Brain microvascular endothelial cell (primary cell): ENCODE results near the gene ELL2.
"Not testable (repeated sequence)": the region's sequence is repeated elsewhere in the genome, so short reads cannot be mapped to it uniquely, and the experiment has no call there.

ENCODE experiments used
- DNase-seq: peaks from one replicate; pipeline ENCODE4 v3.0.0-alpha.2; 2020
- H3K27ac ChIP-seq: fragments of 250-450 bp; sonication (Bioruptor Pico); 2 replicates; pipeline ENCODE4 v1.5.1; 2020; ENCODE audit warnings: mild to moderate bottlenecking, moderate library complexity
- H3K27me3 ChIP-seq: fragments of 250-450 bp; sonication (Bioruptor Pico); replicated peaks from 2 replicates; pipeline ENCODE4 v1.5.1; 2020; ENCODE audit warnings: mild to moderate bottlenecking
- H3K36me3 ChIP-seq: fragments of 250-450 bp; sonication (Bioruptor Pico); replicated peaks from 2 replicates; pipeline ENCODE4 v1.5.1; 2020; ENCODE audit warnings: mild to moderate bottlenecking
- H3K4me3 ChIP-seq: 2 replicates; pipeline ENCODE4 v1.5.1; 2011; ENCODE audit warnings: low read depth, mild to moderate bottlenecking, control low read depth, low read length, moderate library complexity
- CTCF ChIP-seq: IDR thresholded peaks from 2 replicates; pipeline ENCODE4 v1.5.1; 2011; ENCODE audit warnings: low read depth, mild to moderate bottlenecking, moderate library complexity, low read length, control low read depth, inconsistent platforms; ENCODE audit errors: missing control alignments
- in situ Hi-C: cut with HindIII; loops from 2 replicates; pipeline ENCODE4 v1.10.0; 2017; ENCODE audit warnings: low sequenced_read_pairs, low pct_ligation_motif_present

The ELL2 gene

GRCh38 chr5:95874246-95874645 is 87.4 kb downstream of the ELL2 start:
- H3K36me3 ChIP-seq = no peaks in the 10 kb centered on the region
- DNase-seq = no peak
- no peak overlapping the region for H3K4me3 ChIP-seq
- no peaks in the 10 kb centered on the region for H3K27me3 ChIP-seq
- H3K27ac ChIP-seq = no peak overlapping the region
- no peak for TF ChIP-seq CTCF
- in situ Hi-C loops = no loop called here

GRCh38 chr5:95873351-95873750 is 88.3 kb downstream of the ELL2 start:
- H3K27ac ChIP-seq = no peak overlapping the region
- DNase-seq = no peak
- no peaks in the 10 kb centered on the region for H3K27me3 ChIP-seq
- no peak overlapping the region for H3K4me3 ChIP-seq
- no peak for TF ChIP-seq CTCF
- H3K36me3 ChIP-seq = no peaks in the 10 kb centered on the region
- in situ Hi-C loops = no loop called here

- no peak for TF ChIP-seq CTCF
- Histone ChIP-seq H3K27me3 (no peaks in the 10 kb centered on the region), H3K27ac (no peak overlapping the region), H3K36me3 (no peaks in the 10 kb centered on the region), H3K4me3 (no peak overlapping the region)
- in situ Hi-C loops = no loop called here
- DNase-seq = no peak
These were observed 89.0 kb downstream of the ELL2 start for GRCh38 chr5:95872346-95873268.

- no peak for DNase-seq
- Histone ChIP-seq H3K4me3 (no peak overlapping the region), H3K27me3 (no peaks in the 10 kb centered on the region), H3K36me3 (no peaks in the 10 kb centered on the region), H3K27ac (no peak overlapping the region)
- TF ChIP-seq CTCF = no peak
- in situ Hi-C loops = no loop called here
These were observed 90.4 kb downstream of the ELL2 start for GRCh38 chr5:95871146-95871806.

- no peak for TF ChIP-seq CTCF
- Histone ChIP-seq H3K36me3 (no peaks in the 10 kb centered on the region), H3K27ac (peak overlapping the region; percentile 71), H3K27me3 (no peaks in the 10 kb centered on the region), H3K4me3 (no peak overlapping the region)
- in situ Hi-C loops = no loop called here
- peak; percentile 33 for DNase-seq
These were observed 91.5 kb downstream of the ELL2 start for GRCh38 chr5:95870105-95870672.

- H3K4me3 ChIP-seq, H3K27me3 ChIP-seq, in situ Hi-C loops, H3K27ac ChIP-seq, H3K36me3 ChIP-seq, DNase-seq: not testable (repeated sequence)
These were observed 92.3 kb downstream of the ELL2 start for GRCh38 chr5:95869173-95869855.
